ENCODE results near the gene CMTM4.
"Not testable (repeated sequence)": the region's sequence is repeated elsewhere in the genome, so short reads cannot be mapped to it uniquely, and the experiment has no call there.

CMTM4 gene

DNA sequence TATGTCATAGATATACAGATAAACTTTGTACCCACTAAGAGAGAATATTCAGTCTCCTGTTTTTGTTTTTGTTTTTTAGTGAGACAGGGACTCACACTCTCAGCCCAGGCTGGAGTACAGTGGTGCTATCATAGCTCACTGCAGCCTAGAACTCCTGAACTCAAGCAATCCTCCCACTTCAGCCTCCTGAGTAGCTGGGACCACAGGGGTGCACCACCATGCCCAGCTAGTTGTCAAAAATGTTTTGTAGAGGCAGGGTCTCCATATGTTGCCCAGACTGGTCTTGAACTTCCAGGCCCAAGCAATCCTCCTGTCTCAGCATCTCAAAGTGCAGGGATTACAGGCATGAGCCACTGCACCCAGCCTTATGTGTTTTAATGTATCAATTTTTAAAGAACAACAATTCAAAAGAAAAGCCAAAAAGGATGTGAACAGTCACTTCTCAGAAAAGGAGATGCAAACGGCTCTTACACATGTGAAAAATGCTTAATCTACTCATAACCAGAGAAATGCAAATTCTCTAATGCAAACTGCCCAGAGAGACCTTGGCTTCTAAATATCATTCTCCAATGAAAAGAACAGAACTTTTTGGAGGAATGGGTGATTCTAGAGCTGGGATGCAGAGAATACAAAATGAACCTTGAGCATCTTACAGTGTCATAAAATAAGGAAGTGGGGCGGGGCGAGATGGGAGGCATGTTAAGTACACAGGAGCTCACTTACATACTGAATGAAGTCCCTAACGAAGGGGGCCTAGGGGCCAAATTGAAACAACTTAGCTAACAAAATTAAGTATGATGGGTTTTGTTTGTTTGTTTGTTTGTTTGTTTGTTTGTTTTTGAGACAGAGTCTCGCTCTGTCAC lies 99.3 kb downstream of the CMTM4 start:
- Mint-ChIP-seq H3K9me3 (peaks cover 5% of the 10 kb centered on the region), H3K27ac (peak overlapping the region; percentile 77), H3K4me3 (no peak overlapping the region), H3K4me1 (ENCODE audit: low read depth) (peaks cover 36% of the 10 kb centered on the region), H3K27me3 (no peaks in the 10 kb centered on the region), H3K36me3 (ENCODE audit: low read depth) (no peaks in the 10 kb centered on the region)
- DNase-seq, result no peak

DNA sequence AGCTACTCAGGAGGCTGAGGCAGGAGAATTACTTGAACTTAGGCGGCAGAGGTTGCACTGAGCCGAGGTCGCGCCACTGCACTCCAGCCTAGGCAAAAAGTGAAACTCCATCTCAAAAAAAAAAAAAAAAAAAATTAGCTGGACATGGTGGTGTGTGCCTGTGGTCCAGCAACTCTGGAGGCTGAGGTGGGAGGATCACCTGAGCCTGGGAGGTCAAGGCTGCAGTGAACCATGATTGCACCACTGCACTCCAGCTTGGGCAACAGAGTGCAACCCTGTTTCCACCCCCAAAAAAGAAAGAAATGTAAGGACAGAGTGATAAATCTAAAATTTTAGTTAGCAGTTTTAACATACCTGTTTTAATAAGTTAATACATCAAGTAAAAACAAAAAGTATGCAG lies 100.0 kb downstream of the CMTM4 start:
- DNase-seq; H3K27me3 Mint-ChIP-seq; H3K36me3 Mint-ChIP-seq (ENCODE audit: low read depth); H3K4me3 Mint-ChIP-seq; H3K27ac Mint-ChIP-seq; H3K9me3 Mint-ChIP-seq: not testable (repeated sequence)
- H3K4me1 Mint-ChIP-seq (ENCODE audit: low read depth), result peaks cover 36% of the 10 kb centered on the region

- Mint-ChIP-seq H3K27ac (no peak overlapping the region), H3K27me3 (no peaks in the 10 kb centered on the region), H3K36me3 (ENCODE audit: low read depth) (no peaks in the 10 kb centered on the region), H3K4me3 (no peak overlapping the region), H3K4me1 (ENCODE audit: low read depth) (peaks cover 43% of the 10 kb centered on the region), H3K9me3 (no peaks in the 10 kb centered on the region)
- no peak for DNase-seq
These were observed 101.8 kb downstream of the CMTM4 start for GRCh38 chr16:66594739-66595138.

DNA sequence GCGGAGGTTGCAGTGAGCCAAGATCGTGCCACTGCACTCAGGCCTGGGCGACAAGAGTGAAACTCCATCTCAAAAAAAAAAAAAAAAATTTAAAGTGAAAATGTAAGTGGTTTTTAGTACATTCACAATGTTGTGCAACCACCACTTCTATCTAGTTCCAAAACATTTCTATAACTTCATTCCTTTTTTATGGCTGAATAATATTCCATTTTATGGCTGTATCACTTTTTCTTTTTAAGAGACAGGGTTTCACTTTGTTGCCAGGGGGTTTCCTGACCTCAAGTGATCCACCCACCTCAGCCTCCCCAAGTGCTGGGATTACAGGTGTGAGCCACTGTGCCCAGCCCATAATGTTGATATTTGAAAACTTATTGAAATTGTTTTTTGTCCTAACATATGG lies 103.7 kb downstream of the CMTM4 start:
- no peak for DNase-seq
- H3K27me3 Mint-ChIP-seq, result no peaks in the 10 kb centered on the region
- H3K27ac Mint-ChIP-seq, result no peak overlapping the region
- no peaks in the 10 kb centered on the region for H3K9me3 Mint-ChIP-seq
- peaks cover 43% of the 10 kb centered on the region for H3K4me1 Mint-ChIP-seq (ENCODE audit: low read depth)
- no peaks in the 10 kb centered on the region for H3K36me3 Mint-ChIP-seq (ENCODE audit: low read depth)
- H3K4me3 Mint-ChIP-seq, result no peak overlapping the region

DNA sequence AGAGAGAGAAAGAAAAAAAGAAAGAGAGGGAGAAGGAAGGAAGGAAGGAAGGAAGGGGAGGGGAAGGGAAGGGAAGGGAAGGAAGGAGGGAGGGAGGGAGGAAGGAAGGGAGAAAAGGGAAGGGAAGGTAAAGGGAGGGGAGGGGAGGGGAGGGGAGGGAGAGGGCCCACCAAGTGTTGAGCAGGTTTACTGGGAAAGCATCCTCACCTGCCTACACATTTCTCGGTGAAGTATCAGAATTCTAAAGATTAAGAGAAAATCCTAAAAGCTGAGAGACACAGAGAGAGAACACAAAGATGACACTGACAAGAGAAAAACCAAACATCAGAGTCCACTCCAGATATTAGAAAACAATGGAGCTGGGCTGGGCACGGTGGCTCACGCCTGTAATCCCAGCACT lies 104.3 kb downstream of the CMTM4 start:
- H3K27ac Mint-ChIP-seq, result no peak overlapping the region
- H3K4me1 Mint-ChIP-seq (ENCODE audit: low read depth), result peaks cover 43% of the 10 kb centered on the region

GRCh38 chr16:66591018-66591417 lies 105.5 kb downstream of the CMTM4 start:
- DNase-seq, result no peak
- Mint-ChIP-seq H3K27me3 (no peaks in the 10 kb centered on the region), H3K9me3 (no peaks in the 10 kb centered on the region), H3K36me3 (ENCODE audit: low read depth) (no peaks in the 10 kb centered on the region), H3K4me3 (no peak overlapping the region), H3K4me1 (ENCODE audit: low read depth) (peaks cover 39% of the 10 kb centered on the region), H3K27ac (no peak overlapping the region)

More for the DNA sequence above, 104.3 kb downstream of the CMTM4 start:
- H3K4me3 Mint-ChIP-seq, result no peak overlapping the region
- H3K27me3 Mint-ChIP-seq, result no peaks in the 10 kb centered on the region
- no peaks in the 10 kb centered on the region for H3K9me3 Mint-ChIP-seq
- H3K36me3 Mint-ChIP-seq (ENCODE audit: low read depth), result no peaks in the 10 kb centered on the region
- no peak for DNase-seq

- DNase-seq, result no peak
- Mint-ChIP-seq H3K27me3 (no peaks in the 10 kb centered on the region), H3K27ac (peak overlapping the region; percentile 69), H3K4me3 (peak overlapping the region; percentile 68), H3K4me1 (ENCODE audit: low read depth) (peaks cover 39% of the 10 kb centered on the region), H3K36me3 (ENCODE audit: low read depth) (no peaks in the 10 kb centered on the region), H3K9me3 (no peaks in the 10 kb centered on the region)
These were observed 106.2 kb downstream of the CMTM4 start for GRCh38 chr16:66590322-66590721.

GRCh38 chr16:66588981-66589713 lies 107.4 kb downstream of the CMTM4 start:
- H3K27ac Mint-ChIP-seq, result peak overlapping the region; percentile 76

GRCh38 chr16:66587881-66588600 lies 108.5 kb downstream of the CMTM4 start:
- no peak for DNase-seq
- H3K4me3 Mint-ChIP-seq, result no peak overlapping the region
- H3K4me1 Mint-ChIP-seq (ENCODE audit: low read depth), result peaks cover 35% of the 10 kb centered on the region
- no peaks in the 10 kb centered on the region for H3K27me3 Mint-ChIP-seq
- H3K27ac Mint-ChIP-seq, result peak overlapping the region; percentile 47
- H3K36me3 Mint-ChIP-seq (ENCODE audit: low read depth), result no peaks in the 10 kb centered on the region
- H3K9me3 Mint-ChIP-seq, result no peaks in the 10 kb centered on the region

More at GRCh38 chr16:66588981-66589713, 107.4 kb downstream of the CMTM4 start:
- Mint-ChIP-seq H3K4me1 (ENCODE audit: low read depth) (peaks cover 35% of the 10 kb centered on the region), H3K4me3 (peak overlapping the region; percentile 68), H3K27me3 (no peaks in the 10 kb centered on the region), H3K36me3 (ENCODE audit: low read depth) (no peaks in the 10 kb centered on the region), H3K9me3 (no peaks in the 10 kb centered on the region)
- peak; percentile 63 for DNase-seq

- Mint-ChIP-seq H3K36me3 (ENCODE audit: low read depth) (no peaks in the 10 kb centered on the region), H3K9me3 (no peaks in the 10 kb centered on the region), H3K4me3 (no peak overlapping the region), H3K27ac (no peak overlapping the region), H3K27me3 (peaks cover 7% of the 10 kb centered on the region), H3K4me1 (ENCODE audit: low read depth) (peaks cover 33% of the 10 kb centered on the region)
- DNase-seq, result no peak
These were observed 110.9 kb downstream of the CMTM4 start for GRCh38 chr16:66585481-66586239.

GRCh38 chr16:66581246-66581952 lies 115.1 kb downstream of the CMTM4 start:
- no peaks in the 10 kb centered on the region for H3K36me3 Mint-ChIP-seq (ENCODE audit: low read depth)

DNA sequence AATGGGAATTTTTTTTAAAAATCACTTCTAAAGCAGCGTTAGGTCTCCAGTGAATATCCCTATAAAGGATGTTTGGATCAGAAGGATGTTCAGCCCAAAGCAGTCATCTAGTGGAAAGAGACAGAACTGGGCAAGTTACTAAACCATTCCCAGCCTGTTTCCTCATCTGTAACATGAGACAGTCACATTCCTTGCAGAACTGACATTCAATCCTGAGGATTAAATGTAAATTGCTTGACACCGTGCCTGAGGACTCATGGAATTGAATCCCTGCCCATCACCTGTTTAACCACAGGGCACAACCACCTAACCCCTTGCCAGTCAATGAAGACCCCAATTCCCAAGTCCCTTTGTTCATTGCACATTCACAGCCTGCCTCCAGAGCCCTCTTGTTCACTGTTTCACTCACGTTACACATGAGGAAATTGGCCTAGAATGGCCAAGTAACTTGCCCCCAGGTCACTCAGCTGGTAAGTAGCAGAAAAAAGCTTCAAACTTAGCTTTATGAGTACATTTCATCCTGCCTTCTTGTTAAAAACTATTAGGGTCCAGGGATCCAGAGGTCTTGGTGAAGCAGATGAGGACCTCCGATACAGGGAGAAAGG lies 115.8 kb downstream of the CMTM4 start:
- no peak for DNase-seq

More at GRCh38 chr16:66581246-66581952, 115.1 kb downstream of the CMTM4 start:
- Mint-ChIP-seq H3K4me1 (ENCODE audit: low read depth) (peaks cover 21% of the 10 kb centered on the region), H3K4me3 (no peak overlapping the region), H3K9me3 (no peaks in the 10 kb centered on the region), H3K27me3 (peaks cover 40% of the 10 kb centered on the region), H3K27ac (no peak overlapping the region)
- DNase-seq, result no peak

More for the DNA sequence above, 115.8 kb downstream of the CMTM4 start:
- Mint-ChIP-seq H3K27me3 (peaks cover 40% of the 10 kb centered on the region), H3K4me3 (no peak overlapping the region), H3K9me3 (no peaks in the 10 kb centered on the region), H3K4me1 (ENCODE audit: low read depth) (peaks cover 21% of the 10 kb centered on the region), H3K27ac (no peak overlapping the region), H3K36me3 (ENCODE audit: low read depth) (no peaks in the 10 kb centered on the region)
